ENCODE data around the gene NKAPD1. TPM values are rescaled to one million over a fixed set of nuclear protein-coding genes. Genes with fewer than 3 reads are reported as not detected.

NKAPD1 gene
- total RNA-seq, 1 donor from 2014 or later: 17.0 TPM

GRCh38 chr11:112114460-112114859 is 40.4 kb downstream of the NKAPD1 start:
- no peak for DNase-seq (ENCODE audit: low read depth)
- H3K36me3 ChIP-seq (ENCODE audit: control insufficient read depth, insufficient read depth, low read length): no peaks in the 10 kb centered on the region
- no peak overlapping the region for H3K4me3 ChIP-seq (ENCODE audit: low read depth, low read length)
- no peak for TF ChIP-seq CTCF (IDR thresholded peaks at IDR 0.05; ENCODE audit: insufficient read depth, low read length, poor library complexity, severe bottlenecking)
- no peaks in the 10 kb centered on the region for H3K27me3 ChIP-seq (ENCODE audit: control insufficient read depth, insufficient read depth, low read length)

DNA sequence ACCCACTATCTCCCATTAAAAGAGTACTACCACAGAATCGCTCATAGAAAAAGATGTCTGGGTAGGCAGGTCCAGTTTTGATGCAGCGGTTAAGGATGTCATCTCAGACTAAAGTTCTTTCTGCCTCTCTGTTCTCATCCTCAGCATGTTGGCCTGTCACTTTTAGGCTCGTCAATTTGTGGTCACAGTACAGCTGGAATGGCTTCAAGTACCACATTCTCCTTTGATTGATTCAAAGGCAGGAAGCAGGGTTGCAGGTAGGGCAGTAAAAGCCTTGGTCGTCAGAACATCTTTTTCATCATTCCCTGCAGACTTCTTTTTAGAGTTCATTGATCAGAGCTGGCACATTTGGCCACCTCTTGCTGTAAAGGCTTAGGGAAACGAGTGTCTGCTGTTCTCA is 41.3 kb downstream of the NKAPD1 start:
- no peak for TF ChIP-seq CTCF (IDR thresholded peaks at IDR 0.05; ENCODE audit: insufficient read depth, low read length, poor library complexity, severe bottlenecking)
- H3K36me3 ChIP-seq (ENCODE audit: control insufficient read depth, insufficient read depth, low read length): no peaks in the 10 kb centered on the region
- no peak overlapping the region for H3K4me3 ChIP-seq (ENCODE audit: low read depth, low read length)
- no peak for DNase-seq (ENCODE audit: low read depth)
- no peaks in the 10 kb centered on the region for H3K27me3 ChIP-seq (ENCODE audit: control insufficient read depth, insufficient read depth, low read length)

DNA sequence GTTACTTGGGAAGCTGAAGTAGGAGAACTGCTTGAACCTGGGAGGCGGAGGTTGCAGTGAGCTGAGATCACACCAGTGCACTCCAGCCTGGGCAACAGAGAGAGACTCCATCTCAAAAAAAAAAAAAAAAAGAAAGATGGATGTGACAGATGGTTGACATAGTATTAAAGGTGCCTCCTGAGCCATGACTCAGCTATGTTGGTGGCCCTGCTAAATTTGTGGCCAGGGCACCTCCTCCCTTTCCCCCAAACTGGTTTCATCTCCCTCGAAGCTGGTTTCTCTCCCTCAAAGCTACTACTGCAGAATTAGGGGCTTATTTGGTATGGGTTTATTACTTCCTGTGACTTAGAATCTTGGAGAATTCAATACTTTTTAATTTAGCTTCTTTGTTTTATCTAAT is 44.1 kb downstream of the NKAPD1 start:
- Histone ChIP-seq H3K36me3 (ENCODE audit: control insufficient read depth, insufficient read depth, low read length) (no peaks in the 10 kb centered on the region), H3K27me3 (ENCODE audit: control insufficient read depth, insufficient read depth, low read length) (no peaks in the 10 kb centered on the region), H3K4me3 (ENCODE audit: low read depth, low read length) (no peak overlapping the region)
- DNase-seq (ENCODE audit: low read depth): no peak
- no peak for TF ChIP-seq CTCF (IDR thresholded peaks at IDR 0.05; ENCODE audit: insufficient read depth, low read length, poor library complexity, severe bottlenecking)

- Histone ChIP-seq H3K27me3 (ENCODE audit: control insufficient read depth, insufficient read depth, low read length) (no peaks in the 10 kb centered on the region), H3K36me3 (ENCODE audit: control insufficient read depth, insufficient read depth, low read length) (no peaks in the 10 kb centered on the region), H3K4me3 (ENCODE audit: low read depth, low read length) (no peak overlapping the region)
- no peak for TF ChIP-seq CTCF (IDR thresholded peaks at IDR 0.05; ENCODE audit: insufficient read depth, low read length, poor library complexity, severe bottlenecking)
- no peak for DNase-seq (ENCODE audit: low read depth)
Measured at GRCh38 chr11:112121981-112122615, 48.0 kb downstream of the NKAPD1 start.

- TF ChIP-seq CTCF (IDR thresholded peaks at IDR 0.05; ENCODE audit: insufficient read depth, low read length, poor library complexity, severe bottlenecking): no peak
- no peaks in the 10 kb centered on the region for H3K36me3 ChIP-seq (ENCODE audit: control insufficient read depth, insufficient read depth, low read length)
- no peaks in the 10 kb centered on the region for H3K27me3 ChIP-seq (ENCODE audit: control insufficient read depth, insufficient read depth, low read length)
- H3K4me3 ChIP-seq (ENCODE audit: low read depth, low read length): no peak overlapping the region
- DNase-seq (ENCODE audit: low read depth): no peak
Measured at GRCh38 chr11:112123129-112123528, 49.0 kb downstream of the NKAPD1 start.

- Histone ChIP-seq H3K4me3 (ENCODE audit: low read depth, low read length) (no peak overlapping the region), H3K36me3 (ENCODE audit: control insufficient read depth, insufficient read depth, low read length) (no peaks in the 10 kb centered on the region), H3K27me3 (ENCODE audit: control insufficient read depth, insufficient read depth, low read length) (no peaks in the 10 kb centered on the region)
- no peak for TF ChIP-seq CTCF (IDR thresholded peaks at IDR 0.05; ENCODE audit: insufficient read depth, low read length, poor library complexity, severe bottlenecking)
- DNase-seq (ENCODE audit: low read depth): no peak
Measured at GRCh38 chr11:112127056-112127455, 53.0 kb downstream of the NKAPD1 start.
